Ishikawa (cell line): ENCODE measurements around the gene RAB34.
A peak's percentile ranks its signal among the peaks of the same experiment; 100 is the strongest.

Experiments
- CEBPB ChIP-seq: IDR thresholded peaks from 2 replicates; pipeline ENCODE4 v1.6.1; 2012
- CREB1 ChIP-seq: IDR thresholded peaks from 2 replicates; pipeline ENCODE4 v1.6.1; 2012; ENCODE audit warnings: low read depth
- EGR1 ChIP-seq: IDR thresholded peaks from 2 replicates; pipeline ENCODE4 v1.6.1; 2012
- EP300 ChIP-seq: IDR thresholded peaks from 2 replicates; pipeline ENCODE4 v1.6.1; 2012; ENCODE audit warnings: borderline replicate concordance
- FOXM1 ChIP-seq: IDR thresholded peaks from 2 replicates; pipeline ENCODE4 v1.6.1; 2012; ENCODE audit warnings: low read depth, borderline replicate concordance
- NFIC ChIP-seq: IDR thresholded peaks from 2 replicates; pipeline ENCODE4 v1.6.1; 2012
- RAD21 ChIP-seq: IDR thresholded peaks from 2 replicates; pipeline ENCODE4 v1.6.1; 2012; ENCODE audit warnings: low read depth
- TAF1 ChIP-seq: IDR thresholded peaks from 2 replicates; pipeline ENCODE4 v1.6.1; 2012; ENCODE audit warnings: low read depth, mild to moderate bottlenecking
- TCF12 ChIP-seq: IDR thresholded peaks from 2 replicates; pipeline ENCODE4 v1.6.1; 2012; ENCODE audit warnings: low read depth
- TEAD4 ChIP-seq: IDR thresholded peaks from 2 replicates; pipeline ENCODE4 v1.6.1; 2012
- YY1 ChIP-seq: IDR thresholded peaks from 2 replicates; pipeline ENCODE4 v1.6.1; 2012; ENCODE audit warnings: low read depth
- ZBTB7A ChIP-seq: IDR thresholded peaks from 2 replicates; pipeline ENCODE4 v1.6.1; 2012; ENCODE audit warnings: low read depth
- TF ChIP-seq, protein P1 (sequence below): IDR thresholded peaks from 2 replicates; pipeline ENCODE4 v1.6.1; 2012
- TF ChIP-seq, protein P2 (sequence below): IDR thresholded peaks from 2 replicates; pipeline ENCODE4 v1.6.1; 2012; ENCODE audit warnings: low read depth, mild to moderate bottlenecking
- TF ChIP-seq, protein P3 (sequence below): IDR thresholded peaks from 2 replicates; pipeline ENCODE4 v1.6.1; 2012

The RAB34 gene

DNA sequence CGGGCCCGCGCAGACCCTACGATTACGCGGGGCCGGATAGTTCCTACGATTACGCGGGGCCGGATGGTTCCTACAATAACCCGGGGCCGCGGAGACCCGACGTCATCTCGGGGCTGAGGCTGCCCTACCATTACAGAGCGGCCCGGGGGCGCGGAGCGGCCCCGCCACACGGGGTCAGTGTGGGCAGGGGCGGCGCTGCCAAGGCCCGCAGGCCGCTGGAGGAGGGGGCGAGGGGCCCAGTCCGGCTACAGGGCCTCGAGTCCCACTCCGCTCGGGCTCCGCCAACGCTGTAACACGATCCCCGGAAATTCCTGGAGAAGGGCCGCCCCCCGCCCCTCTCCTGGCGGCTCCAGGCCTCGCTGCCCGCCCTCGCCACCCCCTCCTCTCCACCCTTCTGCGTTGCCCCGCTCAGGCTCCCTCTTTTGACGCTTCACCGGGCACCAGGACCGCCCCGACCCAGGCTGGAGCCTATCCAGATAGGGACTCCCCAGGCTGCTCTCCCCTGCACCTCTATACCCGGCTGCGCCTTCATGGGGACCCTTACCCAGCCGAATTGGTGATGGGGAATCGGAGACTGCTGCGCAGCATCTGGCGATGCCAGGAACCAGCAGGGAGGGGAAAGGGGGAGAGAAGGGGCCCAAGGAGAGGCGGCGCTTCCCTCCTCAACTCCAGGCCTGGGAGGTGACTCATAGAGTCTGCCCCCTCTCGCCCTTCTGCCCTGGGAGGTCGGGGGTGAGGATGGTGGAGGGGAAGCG, at the start of gene RAB34:
Gene RAB34 (minus strand): TSS at position 291 of the 755 bp plus-strand sequence. CDS start 602 bp downstream, outside the sequence.
- peak; percentile 99 for TF ChIP-seq ZBTB7A
- TF ChIP-seq, protein P1, sequence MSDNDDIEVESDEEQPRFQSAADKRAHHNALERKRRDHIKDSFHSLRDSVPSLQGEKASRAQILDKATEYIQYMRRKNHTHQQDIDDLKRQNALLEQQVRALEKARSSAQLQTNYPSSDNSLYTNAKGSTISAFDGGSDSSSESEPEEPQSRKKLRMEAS: peak; percentile 50; the same call in 1 of the 2 replicates
- no peak for TF ChIP-seq CREB1
- TF ChIP-seq FOXM1: no peak
- TF ChIP-seq EGR1: peak; percentile 93
- peak; percentile 72 for TF ChIP-seq TAF1
- TF ChIP-seq NFIC: peak; percentile 73
- peak; percentile 46; the same call in 1 of the 2 replicates for TF ChIP-seq TCF12
- TF ChIP-seq, protein P2, sequence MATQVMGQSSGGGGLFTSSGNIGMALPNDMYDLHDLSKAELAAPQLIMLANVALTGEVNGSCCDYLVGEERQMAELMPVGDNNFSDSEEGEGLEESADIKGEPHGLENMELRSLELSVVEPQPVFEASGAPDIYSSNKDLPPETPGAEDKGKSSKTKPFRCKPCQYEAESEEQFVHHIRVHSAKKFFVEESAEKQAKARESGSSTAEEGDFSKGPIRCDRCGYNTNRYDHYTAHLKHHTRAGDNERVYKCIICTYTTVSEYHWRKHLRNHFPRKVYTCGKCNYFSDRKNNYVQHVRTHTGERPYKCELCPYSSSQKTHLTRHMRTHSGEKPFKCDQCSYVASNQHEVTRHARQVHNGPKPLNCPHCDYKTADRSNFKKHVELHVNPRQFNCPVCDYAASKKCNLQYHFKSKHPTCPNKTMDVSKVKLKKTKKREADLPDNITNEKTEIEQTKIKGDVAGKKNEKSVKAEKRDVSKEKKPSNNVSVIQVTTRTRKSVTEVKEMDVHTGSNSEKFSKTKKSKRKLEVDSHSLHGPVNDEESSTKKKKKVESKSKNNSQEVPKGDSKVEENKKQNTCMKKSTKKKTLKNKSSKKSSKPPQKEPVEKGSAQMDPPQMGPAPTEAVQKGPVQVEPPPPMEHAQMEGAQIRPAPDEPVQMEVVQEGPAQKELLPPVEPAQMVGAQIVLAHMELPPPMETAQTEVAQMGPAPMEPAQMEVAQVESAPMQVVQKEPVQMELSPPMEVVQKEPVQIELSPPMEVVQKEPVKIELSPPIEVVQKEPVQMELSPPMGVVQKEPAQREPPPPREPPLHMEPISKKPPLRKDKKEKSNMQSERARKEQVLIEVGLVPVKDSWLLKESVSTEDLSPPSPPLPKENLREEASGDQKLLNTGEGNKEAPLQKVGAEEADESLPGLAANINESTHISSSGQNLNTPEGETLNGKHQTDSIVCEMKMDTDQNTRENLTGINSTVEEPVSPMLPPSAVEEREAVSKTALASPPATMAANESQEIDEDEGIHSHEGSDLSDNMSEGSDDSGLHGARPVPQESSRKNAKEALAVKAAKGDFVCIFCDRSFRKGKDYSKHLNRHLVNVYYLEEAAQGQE: no peak
- no peak for TF ChIP-seq RAD21
- no peak for TF ChIP-seq CEBPB
- no peak for TF ChIP-seq YY1
- peak; percentile 72; the same call in 1 of the 2 replicates for TF ChIP-seq TEAD4
- TF ChIP-seq EP300: no peak; the same call in 1 of the 2 replicates
- TF ChIP-seq, protein P3, sequence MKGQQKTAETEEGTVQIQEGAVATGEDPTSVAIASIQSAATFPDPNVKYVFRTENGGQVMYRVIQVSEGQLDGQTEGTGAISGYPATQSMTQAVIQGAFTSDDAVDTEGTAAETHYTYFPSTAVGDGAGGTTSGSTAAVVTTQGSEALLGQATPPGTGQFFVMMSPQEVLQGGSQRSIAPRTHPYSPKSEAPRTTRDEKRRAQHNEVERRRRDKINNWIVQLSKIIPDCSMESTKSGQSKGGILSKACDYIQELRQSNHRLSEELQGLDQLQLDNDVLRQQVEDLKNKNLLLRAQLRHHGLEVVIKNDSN: no peak

DNA sequence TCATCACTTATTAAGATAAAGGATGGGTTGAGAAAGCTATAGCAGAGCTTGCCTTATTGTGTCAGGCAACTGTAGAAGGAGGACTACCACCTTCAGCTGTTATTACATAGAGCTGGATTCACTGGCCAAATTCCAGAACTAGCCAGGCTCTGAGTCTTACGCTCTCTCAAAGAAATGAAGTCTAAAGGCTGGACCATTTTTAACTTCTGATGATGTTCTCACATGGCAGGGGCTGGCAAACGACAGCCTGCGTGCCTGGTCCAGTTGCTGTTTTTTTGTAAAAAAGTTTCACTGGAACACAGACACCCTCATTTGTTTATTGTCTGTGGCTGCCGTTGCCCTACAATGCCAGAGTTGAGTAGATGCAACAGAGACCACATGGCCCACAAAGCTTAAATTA, 47.4 kb upstream of the RAB34 start:
- no peak for TF ChIP-seq CREB1
- TF ChIP-seq CEBPB: no peak
- no peak for TF ChIP-seq TEAD4
- TF ChIP-seq, protein P3: no peak
- TF ChIP-seq RAD21: no peak
- TF ChIP-seq YY1: no peak
- TF ChIP-seq FOXM1: no peak
- TF ChIP-seq EGR1: no peak
- TF ChIP-seq EP300: no peak
- no peak for TF ChIP-seq TCF12
- TF ChIP-seq NFIC: no peak

DNA sequence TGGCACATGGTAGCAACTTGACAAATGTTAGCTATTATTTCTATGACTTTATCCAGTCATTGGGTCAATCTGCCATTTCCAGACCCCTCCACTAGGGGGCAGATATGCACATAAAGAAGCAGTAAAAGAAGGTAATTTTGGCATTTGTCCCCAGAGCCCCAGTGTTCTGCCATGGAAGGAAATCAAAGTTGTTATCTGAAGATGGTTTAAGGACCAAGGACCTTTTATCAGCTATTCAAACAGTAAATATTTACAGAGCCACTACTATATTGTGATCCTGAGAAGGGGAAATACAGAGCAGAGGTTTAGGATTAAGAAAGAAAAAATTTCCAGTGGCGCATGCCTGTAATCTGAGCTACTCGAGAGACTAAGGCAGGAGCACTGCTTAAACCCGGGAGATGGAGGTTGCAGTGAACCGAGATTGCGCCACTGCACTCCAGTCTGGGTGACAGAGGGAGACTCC, 46.2 kb upstream of the RAB34 start:
- no peak for TF ChIP-seq TAF1
- peak; percentile 75 for TF ChIP-seq RAD21
- TF ChIP-seq NFIC: peak; percentile 24; the same call in 1 of the 2 replicates

DNA sequence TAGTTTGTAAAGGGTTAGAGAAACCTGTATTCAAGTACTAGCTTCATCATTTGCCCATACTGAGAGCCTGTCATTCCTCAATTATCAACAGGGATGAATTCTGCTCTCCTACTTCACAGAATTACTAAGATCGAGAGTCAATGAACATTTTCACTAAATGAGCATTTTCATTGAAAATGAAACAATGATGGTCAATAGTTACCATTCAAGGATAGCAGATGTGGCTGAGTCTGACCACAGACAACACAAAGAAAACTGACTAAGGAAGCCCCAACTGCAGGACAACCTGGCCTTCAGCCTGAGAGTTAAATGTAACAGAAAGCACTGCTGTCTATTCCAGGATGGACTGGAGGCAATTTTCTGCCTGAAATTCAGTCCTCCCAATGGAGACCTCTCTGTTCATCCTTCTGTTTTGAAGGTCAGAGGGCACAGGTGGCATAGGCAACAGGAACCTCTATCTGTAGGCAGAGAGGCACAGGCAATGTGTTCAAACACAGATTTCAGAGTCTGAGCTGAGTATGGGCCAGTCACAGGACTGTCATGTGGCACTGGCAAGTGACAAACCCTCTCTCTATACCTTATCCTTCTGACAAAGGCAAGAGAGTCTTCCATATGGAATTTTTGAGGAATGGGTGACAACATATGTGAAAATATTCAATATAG, 45.6 kb upstream of the RAB34 start:
- TF ChIP-seq NFIC (no peak), RAD21 (no peak), TEAD4 (no peak), EP300 (no peak), FOXM1 (no peak), CREB1 (no peak), CEBPB (no peak), TAF1 (no peak), ZBTB7A (no peak), EGR1 (no peak)
- TF ChIP-seq, protein P3: no peak

GRCh38 chr17:28760601-28761562, 43.2 kb upstream of the RAB34 start:
- TF ChIP-seq CREB1: no peak
- TF ChIP-seq CEBPB: 0 out of 2 replicates have a peak, but pooled peaks have one; percentile 38
- TF ChIP-seq ZBTB7A: peak; percentile 39; the same call in 1 of the 2 replicates
- no peak; the same call in 1 of the 2 replicates for TF ChIP-seq TEAD4
- TF ChIP-seq, protein P1: 0 out of 2 replicates have a peak, but pooled peaks have one; percentile 15
- TF ChIP-seq NFIC: peak; percentile 61
- peak; percentile 44; the same call in 1 of the 2 replicates for TF ChIP-seq EP300
- TF ChIP-seq, protein P3: no peak
- TF ChIP-seq TCF12: peak; percentile 32; the same call in 1 of the 2 replicates
- no peak for TF ChIP-seq EGR1
- TF ChIP-seq YY1: no peak
- TF ChIP-seq FOXM1: peak; percentile 45; the same call in 1 of the 2 replicates
